ENCODE measurements around the gene SLC24A4.

Gene SLC24A4

DNA sequence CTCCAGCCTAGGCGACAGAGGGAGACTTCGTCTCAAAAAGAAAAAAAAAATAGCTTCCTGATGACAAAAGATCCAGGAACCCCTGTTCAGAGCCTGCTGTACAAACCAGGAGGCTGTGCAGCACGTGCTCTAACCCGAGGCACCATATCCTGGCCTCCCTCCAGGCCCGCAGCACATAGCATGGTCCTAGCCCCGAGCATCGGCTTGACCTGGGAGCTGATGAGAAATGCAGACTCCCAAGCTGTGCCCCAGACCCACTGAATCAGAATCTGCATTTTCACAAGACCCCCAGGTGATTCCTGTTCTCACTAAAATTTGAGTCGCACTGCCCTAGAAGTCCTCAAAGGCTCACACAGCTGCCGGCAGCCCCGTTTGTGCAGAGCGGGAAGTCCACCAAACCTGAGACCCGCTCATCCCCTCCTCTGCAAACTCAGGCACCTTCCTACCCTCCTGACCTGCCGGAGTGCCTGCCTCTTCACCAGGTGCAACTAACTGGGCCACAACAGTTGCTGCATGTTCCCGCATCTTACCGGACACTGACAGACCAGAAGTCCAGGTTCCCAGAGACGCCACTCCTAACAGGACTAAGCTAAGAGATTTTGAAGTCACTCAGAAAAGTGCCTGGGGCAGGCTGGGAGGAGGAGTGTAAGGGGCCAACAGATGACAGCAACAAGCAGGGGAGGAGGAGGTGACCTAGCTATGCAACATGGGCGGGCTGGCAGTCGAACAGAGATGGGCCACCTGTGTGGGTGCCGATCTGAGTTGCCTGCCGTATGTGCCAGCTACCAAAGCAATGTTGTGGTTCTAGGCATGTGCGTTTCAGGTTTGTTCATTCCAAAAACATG, 166.7 kb downstream of the SLC24A4 start:
- no peak for DNase-seq (ENCODE audit: low read depth, low spot score)
- peak overlapping the region; percentile 24 for H3K27ac ChIP-seq

GRCh38 chr14:92490239-92490959, 167.4 kb downstream of the SLC24A4 start:
- no peak for DNase-seq (ENCODE audit: low read depth, low spot score)
- H3K27ac ChIP-seq, result peak overlapping the region; percentile 24

- H3K27ac ChIP-seq, result no peak overlapping the region
- no peak for DNase-seq (ENCODE audit: low read depth, low spot score)
Observed at GRCh38 chr14:92491782-92492181, 168.8 kb downstream of the SLC24A4 start.

- no peak for DNase-seq (ENCODE audit: low read depth, low spot score)
- H3K27ac ChIP-seq, result no peak overlapping the region
Observed at GRCh38 chr14:92492258-92492657, 169.3 kb downstream of the SLC24A4 start.

GRCh38 chr14:92493024-92493423, 170.1 kb downstream of the SLC24A4 start:
- DNase-seq (ENCODE audit: low read depth, low spot score), result no peak
- no peak overlapping the region for H3K27ac ChIP-seq

- no peak overlapping the region for H3K27ac ChIP-seq
- DNase-seq (ENCODE audit: low read depth, low spot score), result no peak
Observed at GRCh38 chr14:92493492-92493891, 170.5 kb downstream of the SLC24A4 start.

DNA sequence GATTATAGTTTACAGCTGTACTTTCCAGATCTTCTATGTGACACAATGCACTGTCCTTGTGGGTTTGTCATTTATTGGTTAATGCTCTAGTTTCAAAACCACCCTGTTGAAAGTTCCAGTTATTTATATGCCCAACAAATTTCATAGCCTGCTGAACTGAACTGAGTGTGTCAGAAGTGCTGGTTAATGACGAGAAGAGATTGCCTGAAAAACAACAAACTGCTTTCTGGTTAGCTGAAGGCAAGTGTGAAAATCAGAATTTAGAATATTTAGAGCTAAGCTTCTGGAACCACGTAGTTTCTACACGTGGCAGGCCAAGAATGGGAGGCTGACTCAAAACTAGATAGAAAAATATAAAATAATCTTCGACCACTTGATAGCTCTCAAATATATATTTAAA, 171.5 kb downstream of the SLC24A4 start:
- no peak for DNase-seq (ENCODE audit: low read depth, low spot score)
- peak overlapping the region; percentile 55 for H3K27ac ChIP-seq

DNA sequence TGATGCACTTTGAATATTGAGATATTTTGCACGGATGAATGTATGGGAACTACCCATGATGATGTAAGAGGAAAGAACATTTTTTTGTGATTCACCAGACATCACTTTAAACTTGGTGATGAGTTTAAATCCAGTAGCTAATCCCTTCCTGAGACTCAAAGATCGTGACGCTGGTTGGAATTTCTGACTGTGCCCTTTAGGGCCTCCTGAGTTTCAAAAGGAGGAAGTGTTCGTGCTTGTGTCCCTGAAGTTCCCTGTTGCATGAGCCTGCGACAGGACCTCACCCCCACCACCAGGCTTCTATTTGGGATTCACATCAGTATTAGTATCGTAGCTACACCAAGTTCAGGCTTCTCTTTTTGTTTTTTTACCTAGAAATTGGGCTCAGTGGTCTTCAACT, 172.1 kb downstream of the SLC24A4 start:
- H3K27ac ChIP-seq, result peak overlapping the region; percentile 55
- no peak for DNase-seq (ENCODE audit: low read depth, low spot score)

DNA sequence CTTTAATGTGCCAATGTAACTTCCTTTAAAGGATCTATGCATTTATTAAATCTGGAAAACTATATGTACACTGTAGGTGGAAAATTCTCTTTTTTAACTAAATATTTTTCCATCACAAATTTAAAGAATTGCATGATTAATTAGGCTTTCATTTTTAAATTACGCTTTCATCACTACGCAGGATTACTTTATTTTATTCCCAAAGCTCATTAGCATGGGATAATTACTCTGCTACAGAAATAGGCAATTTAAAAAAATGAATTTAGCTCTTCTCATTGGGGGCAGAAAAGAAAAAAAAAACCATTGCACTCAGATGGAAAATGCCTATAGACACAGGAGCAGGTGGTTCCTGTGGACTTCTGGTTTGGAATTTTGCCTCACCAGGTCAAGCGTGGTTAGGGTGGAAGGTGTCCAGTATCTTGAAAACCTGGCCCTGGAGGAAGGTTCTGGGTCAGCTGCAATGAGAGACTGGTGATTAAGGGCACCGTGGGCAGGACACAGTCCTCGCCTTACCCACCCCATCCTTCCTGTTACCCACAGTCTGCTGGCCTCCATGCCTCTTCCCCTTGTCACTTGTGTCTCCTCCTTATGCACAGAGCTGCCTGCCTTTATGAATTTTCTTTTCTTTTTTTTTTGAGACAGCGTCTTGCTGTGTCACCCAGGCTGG, 173.4 kb downstream of the SLC24A4 start:
- DNase-seq (ENCODE audit: low read depth, low spot score), result no peak
- no peak overlapping the region for H3K27ac ChIP-seq

DNA sequence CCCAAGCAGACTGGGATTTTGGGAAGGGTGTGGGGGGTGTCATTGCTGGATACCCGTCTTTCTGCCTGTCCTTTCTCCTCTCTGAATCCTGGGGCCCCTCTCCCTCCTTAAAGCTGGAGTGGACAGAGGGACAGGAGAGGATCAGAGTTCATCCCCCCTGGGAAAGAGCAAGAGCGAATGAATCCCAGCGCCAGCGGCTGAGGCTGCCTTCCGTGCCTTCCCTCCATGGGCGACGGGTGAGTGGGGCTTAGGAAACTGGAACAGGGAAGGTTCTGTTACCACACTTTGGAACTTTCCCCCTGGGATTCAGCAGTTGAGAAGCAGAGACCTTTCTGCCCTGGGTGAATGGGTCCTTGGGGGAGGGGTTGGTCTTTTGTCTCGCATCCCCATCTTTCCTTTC, 174.4 kb downstream of the SLC24A4 start:
- DNase-seq (ENCODE audit: low read depth, low spot score), result no peak
- no peak overlapping the region for H3K27ac ChIP-seq

DNA sequence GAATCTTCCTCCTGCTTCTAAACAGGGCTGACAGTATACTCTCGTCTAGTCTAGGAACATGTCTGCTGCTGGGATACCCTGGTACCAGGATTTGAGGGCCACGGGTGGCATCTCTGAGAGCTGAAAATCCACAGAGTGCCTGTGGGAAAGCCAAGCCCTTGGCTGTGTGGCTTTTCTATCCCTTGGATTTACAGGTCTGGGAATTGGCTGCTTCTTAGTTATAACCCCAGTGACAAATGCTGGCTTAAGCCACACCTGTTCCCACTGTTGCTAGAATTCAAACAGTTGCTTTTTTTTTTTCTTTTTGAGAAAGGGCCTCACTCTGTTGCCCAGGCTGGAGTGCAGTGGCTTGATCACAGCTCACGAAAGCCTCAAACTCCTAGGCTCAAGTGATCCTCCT, 176.3 kb downstream of the SLC24A4 start:
- H3K27ac ChIP-seq, result no peak overlapping the region
- no peak for DNase-seq (ENCODE audit: low read depth, low spot score)

- no peak for DNase-seq (ENCODE audit: low read depth, low spot score)
- peak overlapping the region; percentile 37 for H3K27ac ChIP-seq
Observed at GRCh38 chr14:92500491-92500941, 177.6 kb downstream of the SLC24A4 start.

DNA sequence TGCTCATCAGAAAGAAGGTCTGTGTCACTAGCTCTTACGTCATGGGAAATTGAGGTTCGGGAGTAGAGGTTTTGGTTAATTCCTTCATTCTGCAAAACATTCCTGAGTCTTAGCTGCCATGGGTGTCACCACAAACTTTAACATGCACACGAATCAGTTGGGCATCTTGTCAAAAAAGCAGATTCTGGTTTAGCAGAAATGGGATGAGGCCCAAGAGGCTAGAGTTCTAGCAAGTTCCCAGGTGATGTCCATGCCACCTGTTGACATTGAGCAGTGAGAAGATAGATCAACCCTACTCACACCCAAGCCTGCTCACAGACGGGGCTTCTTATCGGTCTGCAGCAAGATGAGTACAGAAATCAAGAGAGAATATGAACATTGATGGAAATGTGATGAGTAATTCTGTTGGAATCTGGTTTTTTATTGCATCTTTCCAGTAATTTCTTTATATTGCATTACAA, 179.0 kb downstream of the SLC24A4 start:
- H3K27ac ChIP-seq, result peak overlapping the region; percentile 92
- no peak for DNase-seq (ENCODE audit: low read depth, low spot score)

GRCh38 chr14:92502541-92503286, 179.7 kb downstream of the SLC24A4 start:
- peak overlapping the region; percentile 92 for H3K27ac ChIP-seq
- no peak for DNase-seq (ENCODE audit: low read depth, low spot score)

- DNase-seq (ENCODE audit: low read depth, low spot score), result peak; percentile 84
Observed at GRCh38 chr14:92503756-92504491, 181.0 kb downstream of the SLC24A4 start.

GRCh38 chr14:92505826-92506225, 182.9 kb downstream of the SLC24A4 start:
- no peak for DNase-seq (ENCODE audit: low read depth, low spot score)
- no peak overlapping the region for H3K27ac ChIP-seq

More at GRCh38 chr14:92503756-92504491, 181.0 kb downstream of the SLC24A4 start:
- peak overlapping the region; percentile 92 for H3K27ac ChIP-seq

GRCh38 chr14:92506231-92506630, 183.3 kb downstream of the SLC24A4 start:
- H3K27ac ChIP-seq, result no peak overlapping the region
- DNase-seq (ENCODE audit: low read depth, low spot score), result no peak

- DNase-seq (ENCODE audit: low read depth, low spot score), result peak; percentile 29
- H3K27ac ChIP-seq, result peak overlapping the region; percentile 42
Observed at GRCh38 chr14:92507174-92507768, 184.3 kb downstream of the SLC24A4 start.

DNA sequence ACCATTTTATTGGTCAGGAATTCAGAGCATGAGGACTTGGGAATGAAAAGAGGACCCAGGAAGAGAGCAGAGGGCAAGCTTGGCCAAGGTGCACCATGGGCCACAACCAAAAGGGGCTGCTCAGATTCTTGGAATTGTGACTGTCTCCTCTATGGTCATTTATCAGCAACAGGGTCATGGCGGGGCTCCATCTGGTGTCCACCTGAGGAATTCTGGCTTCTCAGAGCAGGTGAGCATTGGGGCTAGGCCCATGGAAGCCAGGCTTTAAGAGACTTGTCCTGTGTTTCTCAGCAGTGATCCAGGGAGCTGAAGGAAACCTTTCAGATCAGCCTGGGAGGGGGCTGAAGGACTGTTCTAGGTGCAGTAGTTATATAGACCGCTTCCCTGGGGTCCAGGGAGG, 188.0 kb downstream of the SLC24A4 start:
- H3K27ac ChIP-seq, result peak overlapping the region; percentile 99
- no peak for DNase-seq (ENCODE audit: low read depth, low spot score)
